A673 (cell line): ENCODE results near the gene RASSF3.

Source experiments
- EZH2 ChIP-seq: fragments of 200-600 bp; sonication (generic); IDR thresholded peaks from 2 replicates; pipeline ENCODE4 v1.6.1; 2017; ENCODE audit warnings: borderline replicate concordance, low read depth, mild to moderate bottlenecking, mixed read lengths, antibody characterized with exemption, low read length; ENCODE audit not compliant: poor library complexity, severe bottlenecking
- TF ChIP-seq, protein P1 (sequence below): fragments of 300-800, 200-600 bp; sonication (generic); conservative IDR thresholded peaks from 2 replicates; pipeline ENCODE4 v1.5.1; 2017; ENCODE audit warnings: low read depth, mild to moderate bottlenecking, antibody characterized with exemption, low read length, moderate library complexity, mixed read lengths

DNA sequence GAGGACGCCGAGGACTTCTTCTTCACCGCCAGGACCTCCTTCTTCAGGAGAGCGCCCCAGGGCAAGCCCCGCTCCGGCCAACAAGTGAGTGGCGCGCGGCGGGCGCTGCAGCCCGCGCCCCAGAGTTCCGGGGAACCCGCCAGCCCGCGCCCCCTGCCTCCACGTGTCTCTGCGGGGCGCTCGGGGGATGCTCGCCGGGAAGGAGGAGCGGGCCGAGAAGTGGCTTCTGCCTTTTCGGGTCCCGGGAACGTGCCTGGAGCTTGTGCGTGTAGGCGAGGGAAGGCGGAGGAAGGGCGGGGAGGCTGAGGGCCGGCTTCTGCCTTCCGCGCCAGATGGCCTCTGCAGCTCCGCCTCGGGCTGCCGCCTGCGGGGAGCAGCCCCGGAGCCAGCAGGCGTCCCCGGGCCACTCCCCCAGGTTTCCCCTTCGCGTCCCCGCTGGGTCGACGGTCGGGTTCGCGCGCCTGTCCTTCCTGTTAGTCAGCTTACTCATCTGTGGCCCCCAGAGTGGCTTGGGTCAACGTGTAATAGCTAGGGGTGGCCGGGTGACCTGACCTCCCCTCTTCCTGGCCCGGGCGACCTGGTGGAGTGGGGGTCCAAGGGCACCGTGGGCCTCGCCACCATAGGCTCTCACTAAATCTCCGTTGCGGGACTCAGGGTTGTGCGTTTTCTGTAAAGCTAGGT lies 505 bp downstream of the RASSF3 start:
- TF ChIP-seq, protein P1, sequence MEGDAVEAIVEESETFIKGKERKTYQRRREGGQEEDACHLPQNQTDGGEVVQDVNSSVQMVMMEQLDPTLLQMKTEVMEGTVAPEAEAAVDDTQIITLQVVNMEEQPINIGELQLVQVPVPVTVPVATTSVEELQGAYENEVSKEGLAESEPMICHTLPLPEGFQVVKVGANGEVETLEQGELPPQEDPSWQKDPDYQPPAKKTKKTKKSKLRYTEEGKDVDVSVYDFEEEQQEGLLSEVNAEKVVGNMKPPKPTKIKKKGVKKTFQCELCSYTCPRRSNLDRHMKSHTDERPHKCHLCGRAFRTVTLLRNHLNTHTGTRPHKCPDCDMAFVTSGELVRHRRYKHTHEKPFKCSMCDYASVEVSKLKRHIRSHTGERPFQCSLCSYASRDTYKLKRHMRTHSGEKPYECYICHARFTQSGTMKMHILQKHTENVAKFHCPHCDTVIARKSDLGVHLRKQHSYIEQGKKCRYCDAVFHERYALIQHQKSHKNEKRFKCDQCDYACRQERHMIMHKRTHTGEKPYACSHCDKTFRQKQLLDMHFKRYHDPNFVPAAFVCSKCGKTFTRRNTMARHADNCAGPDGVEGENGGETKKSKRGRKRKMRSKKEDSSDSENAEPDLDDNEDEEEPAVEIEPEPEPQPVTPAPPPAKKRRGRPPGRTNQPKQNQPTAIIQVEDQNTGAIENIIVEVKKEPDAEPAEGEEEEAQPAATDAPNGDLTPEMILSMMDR = no peak
- TF ChIP-seq EZH2 = no peak
